GM12892 (cell line): Measurements from ENCODE around the gene FAM24B.

Source experiments
- POLR2A ChIP-seq: IDR thresholded peaks from 2 replicates; pipeline ENCODE4 v1.6.1; 2011; ENCODE audit warnings: low read depth, low read length, control low read depth
- TAF1 ChIP-seq: IDR thresholded peaks from 2 replicates; pipeline ENCODE4 v1.6.1; 2011; ENCODE audit warnings: low read depth, mild to moderate bottlenecking, control low read depth, low read length, borderline replicate concordance

GRCh38 chr10:122821808-122822207 lies 57.6 kb downstream of the FAM24B start:
- TF ChIP-seq TAF1, result no peak
- no peak for TF ChIP-seq POLR2A
